HCT116 (cell line): ENCODE results near the gene SLK. TPM values are rescaled to one million over a fixed set of nuclear protein-coding genes. Genes with fewer than 3 reads are reported as not detected.

Source experiments
- ATAC-seq: fragments of 200-7000 bp; cut with Tn5 transposase; 2 replicates; pipeline ENCODE4 v1.9.1; 2020; ENCODE audit warnings: mild to moderate bottlenecking, moderate library complexity
- BruUV-seq: library from RNA; stranded (reverse); fragments of 400-500 nt; replicated peaks from 2 replicates; lab custom pipeline; 2021; lab: Mats Ljungman, UMichigan
- CTCF ChIA-PET: fragments of 300-600 bp; sonication (Branson Sonifier 250); formaldehyde crosslinking; loops from one replicate; lab custom pipeline; 2021; ENCODE audit warnings: antibody characterized with exemption; lab: Charles Lee
- POLR2A ChIA-PET: fragments of 300-600, 350-600 bp; sonication (Branson Sonifier 250); formaldehyde crosslinking; loops from one replicate; lab custom pipeline; 2021; ENCODE audit warnings: antibody characterized with exemption; lab: Charles Lee
- RAD21 ChIA-PET, 2 experiments: fragments of 300-600 bp; sonication (Branson Sonifier 250); formaldehyde crosslinking; loops; one replicate each; lab custom pipeline; 2023; ENCODE audit warnings: low total read pairs in 2 of 2; ENCODE audit not compliant: uncharacterized antibody in 2 of 2, unreplicated experiment in 2 of 2, low non-redundant PET in 1 of 2; lab: Charles Lee
- DNase-seq: peaks from one replicate; pipeline ENCODE4 v3.0.0-alpha.2; 2010; ENCODE audit warnings: low read depth, low spot score
- H2AFZ ChIP-seq: fragments of 200-600 bp; shearing (Covaris generic), sonication (generic); 2 replicates; pipeline ENCODE4 v1.6.1; 2017; ENCODE audit warnings: low read depth, mixed run types, mixed read lengths, antibody characterized with exemption, low read length; ENCODE audit not compliant: poor library complexity, severe bottlenecking
- H3K27ac ChIP-seq: 2 replicates; pipeline ENCODE4 v1.5.1; 2012; ENCODE audit warnings: low read depth, low read length
- H3K27me3 ChIP-seq: fragments of 200-600 bp; sonication (generic); 2 replicates; pipeline ENCODE4 v1.6.1; 2016; ENCODE audit warnings: mixed run types, low read length, mixed read lengths; ENCODE audit not compliant: insufficient read depth
- H3K36me3 ChIP-seq, 2 experiments: fragments of 200-500 bp in 1 of 2; fragments of 200-600 bp in 1 of 2; sonication (Bioruptor generic) in 1 of 2; sonication (generic) in 1 of 2; 2 replicates each; pipeline versions ENCODE4 v1.5.1 to v1.6.1; 2014 to 2016; ENCODE audit warnings: low read length in 2 of 2, inconsistent platforms in 1 of 2, mixed read lengths in 1 of 2, mixed run types in 1 of 2; ENCODE audit not compliant: insufficient read depth in 2 of 2, control insufficient read depth in 1 of 2
- H3K4me1 ChIP-seq, 2 experiments: fragments of 200-600 bp in 1 of 2; sonication (generic) in 1 of 2; 2 replicates each; pipeline versions ENCODE4 v1.5.1 to v1.6.1; 2012 to 2017; ENCODE audit warnings: low read length in 2 of 2, inconsistent platforms in 1 of 2, mild to moderate bottlenecking in 1 of 2, mixed read lengths in 1 of 2, mixed run types in 1 of 2, moderate library complexity in 1 of 2; ENCODE audit not compliant: insufficient read depth in 2 of 2, control insufficient read depth in 1 of 2
- H3K4me2 ChIP-seq: fragments of 200-600 bp; sonication (generic); 2 replicates; pipeline ENCODE4 v1.6.1; 2017; ENCODE audit warnings: mixed run types, low read length, mixed read lengths
- H3K4me3 ChIP-seq, 2 experiments: fragments of 200-600 bp in 1 of 2; sonication (generic) in 1 of 2; replicated peaks in 1 of 2; 2 replicates each; pipeline ENCODE4 v1.5.1; 2011 to 2016; ENCODE audit warnings: low read length in 2 of 2, control low read depth in 1 of 2, low read depth in 1 of 2, mild to moderate bottlenecking in 1 of 2, mixed read lengths in 1 of 2, mixed run types in 1 of 2
- H3K79me2 ChIP-seq: fragments of 200-600 bp; sonication (generic); 2 replicates; pipeline ENCODE4 v1.6.1; 2017; ENCODE audit warnings: mild to moderate bottlenecking, mixed run types, low read length, moderate library complexity, mixed read lengths; ENCODE audit not compliant: insufficient read depth
- H3K9ac ChIP-seq: fragments of 200-600 bp; sonication (generic); 2 replicates; pipeline ENCODE4 v1.6.1; 2016; ENCODE audit warnings: low read length, mixed read lengths
- H3K9me2 ChIP-seq: fragments of 200-600 bp; sonication (generic), shearing (Covaris generic); 2 replicates; pipeline ENCODE4 v1.6.1; 2017; ENCODE audit warnings: mixed run types, mild to moderate bottlenecking, moderate library complexity; ENCODE audit not compliant: insufficient read depth
- H3K9me3 ChIP-seq, 2 experiments: fragments of 200-500 bp in 1 of 2; fragments of 200-600 bp in 1 of 2; sonication (Bioruptor generic) in 1 of 2; sonication (generic) in 1 of 2; 2 replicates each; pipeline ENCODE4 v1.6.1; 2014 to 2017; ENCODE audit warnings: low read length in 2 of 2, mixed read lengths in 2 of 2, inconsistent platforms in 1 of 2, low read depth in 1 of 2, mild to moderate bottlenecking in 1 of 2, mixed run types in 1 of 2, moderate library complexity in 1 of 2; ENCODE audit not compliant: control insufficient read depth in 1 of 2, insufficient read depth in 1 of 2
- H4K20me1 ChIP-seq: fragments of 200-600 bp; sonication (generic), shearing (Covaris generic); 2 replicates; pipeline ENCODE4 v1.6.1; 2017; ENCODE audit warnings: mixed run types, mild to moderate bottlenecking, moderate library complexity; ENCODE audit not compliant: insufficient read depth
- ATF3 ChIP-seq: IDR thresholded peaks from 2 replicates; pipeline ENCODE4 v1.6.1; 2012
- CEBPB ChIP-seq: IDR thresholded peaks from 2 replicates; pipeline ENCODE4 v1.6.1; 2012; ENCODE audit warnings: low read depth
- CTCF ChIP-seq, 3 experiments: fragments of 200-600 bp in 1 of 3; sonication (generic) in 1 of 3; IDR thresholded peaks in 2 of 3; conservative IDR thresholded peaks in 1 of 3; 2 replicates each; pipeline ENCODE4 v1.5.1; 2012 to 2017; ENCODE audit warnings: low read depth in 2 of 3, low read length in 2 of 3, antibody characterized with exemption in 1 of 3, borderline replicate concordance in 1 of 3, control low read depth in 1 of 3, mild to moderate bottlenecking in 1 of 3, mixed read lengths in 1 of 3, mixed run types in 1 of 3, moderate library complexity in 1 of 3; ENCODE audit not compliant: insufficient read depth in 1 of 3
- EGR1 ChIP-seq: IDR thresholded peaks from 2 replicates; pipeline ENCODE4 v1.6.1; 2012; ENCODE audit warnings: low read depth
- ELF1 ChIP-seq: IDR thresholded peaks from 2 replicates; pipeline ENCODE4 v1.6.1; 2012; ENCODE audit warnings: low read depth, borderline replicate concordance
- EZH2 ChIP-seq: fragments of 200-600 bp; sonication (generic); IDR thresholded peaks from 2 replicates; pipeline ENCODE4 v1.6.1; 2017; ENCODE audit warnings: antibody characterized with exemption, mixed run types
- EZH2phosphoT487 ChIP-seq: fragments of 200-600 bp; IDR thresholded peaks from 2 replicates; pipeline ENCODE4 v1.6.1; 2018; ENCODE audit warnings: antibody characterized with exemption, borderline replicate concordance
- FOSL1 ChIP-seq: IDR thresholded peaks from 2 replicates; pipeline ENCODE4 v1.6.1; 2012; ENCODE audit warnings: low read depth
- MAX ChIP-seq: IDR thresholded peaks from 2 replicates; pipeline ENCODE4 v1.6.1; 2012
- POLR2A ChIP-seq: IDR thresholded peaks from 2 replicates; pipeline ENCODE4 v1.7.0; 2011; ENCODE audit warnings: borderline replicate concordance; ENCODE audit not compliant: insufficient read depth, insufficient read length; ENCODE audit errors: extremely low read depth
- REST ChIP-seq: IDR thresholded peaks from 2 replicates; pipeline ENCODE4 v1.6.1; 2012; ENCODE audit warnings: low read depth
- SIN3A ChIP-seq: IDR thresholded peaks from 2 replicates; pipeline ENCODE4 v1.6.1; 2012; ENCODE audit warnings: low read depth
- SP1 ChIP-seq: IDR thresholded peaks from 2 replicates; pipeline ENCODE4 v1.6.1; 2012; ENCODE audit warnings: low read depth
- YY1 ChIP-seq: IDR thresholded peaks from 2 replicates; pipeline ENCODE4 v1.6.1; 2011; ENCODE audit warnings: low read length, low read depth, moderate library complexity, mild to moderate bottlenecking; ENCODE audit not compliant: insufficient replicate concordance; ENCODE audit errors: extremely low read depth
- ZBTB33 ChIP-seq: IDR thresholded peaks from 2 replicates; pipeline ENCODE4 v1.6.1; 2011; ENCODE audit warnings: mild to moderate bottlenecking, low read length, moderate library complexity; ENCODE audit not compliant: insufficient replicate concordance; ENCODE audit errors: extremely low read depth
- ZFX ChIP-seq: fragments of 450-650 bp; IDR thresholded peaks from 2 replicates; pipeline ENCODE4 v1.6.1; 2017
- ZNF274 ChIP-seq: fragments of 200-500 bp; sonication (Bioruptor generic); IDR thresholded peaks from 2 replicates; pipeline ENCODE4 v1.6.1; 2014; ENCODE audit warnings: mild to moderate bottlenecking, low read depth, low read length, inconsistent platforms
- intact Hi-C: fragments of 100-400 bp; cut with micrococcal nuclease; formaldehyde crosslinking; loops from 2 replicates; pipeline ENCODE4 v1.10.0; 2022
- total RNA-seq: library from RNA; stranded (reverse); gene quantifications from one replicate; pipeline ENCODE4 v1.2.1, GENCODE V29; 2021; ENCODE audit not compliant: unreplicated experiment

The SLK gene
- total RNA-seq, 1 experiment from 2014 or later, result 44.2 TPM

- Histone ChIP-seq H3K9me3 (no peaks in the 10 kb centered on the region), H3K9me2 (no peaks in the 10 kb centered on the region), H3K27ac (no peak overlapping the region), H4K20me1 (no peaks in the 10 kb centered on the region), H3K27me3 (no peaks in the 10 kb centered on the region), H3K79me2 (no peaks in the 10 kb centered on the region), H3K36me3 (no peaks in the 10 kb centered on the region), H2AFZ (no peak overlapping the region), H3K4me3 (no peak overlapping the region), H3K4me2 (no peak overlapping the region), H3K9ac (no peak overlapping the region), H3K4me1 (peaks cover 0 to 22% of the 10 kb centered on the region in 2 experiments; a peak in 3 of 4 replicates)
- no peak for ATAC-seq
- no TSS peak for BruUV-seq
- TF ChIP-seq MAX (no peak), ELF1 (no peak), POLR2A (no peak), FOSL1 (no peak), CTCF (IDR thresholded peaks at IDR 0.05 in 2 of 3, conservative IDR thresholded peaks at IDR 0.05 in 1 of 3; ENCODE audit: borderline replicate concordance in 1 of 3, insufficient read depth in 1 of 3, low read depth in 2 of 3, low read length in 2 of 3) (no peak), REST (no peak), ZBTB33 (no peak), EZH2 (no peak), SP1 (no peak), SIN3A (no peak), EZH2phosphoT487 (no peak), ZFX (no peak), CEBPB (no peak), ATF3 (no peak), YY1 (no peak), EGR1 (no peak), ZNF274 (no peak)
- RAD21 ChIA-PET, result no interaction called here
- intact Hi-C loops, result loop anchor here (2.0 kb wide), 1 partner anchor 155 kb away; no protein-coding TSS in a partner anchor
- POLR2A ChIA-PET, result no interaction called here
- no peak for DNase-seq
- CTCF ChIA-PET, result no interaction called here
Measured at GRCh38 chr10:104043854-104044253, 76.9 kb downstream of the SLK start.
